ENCODE measurements around the gene TRDN.

TRDN gene

DNA sequence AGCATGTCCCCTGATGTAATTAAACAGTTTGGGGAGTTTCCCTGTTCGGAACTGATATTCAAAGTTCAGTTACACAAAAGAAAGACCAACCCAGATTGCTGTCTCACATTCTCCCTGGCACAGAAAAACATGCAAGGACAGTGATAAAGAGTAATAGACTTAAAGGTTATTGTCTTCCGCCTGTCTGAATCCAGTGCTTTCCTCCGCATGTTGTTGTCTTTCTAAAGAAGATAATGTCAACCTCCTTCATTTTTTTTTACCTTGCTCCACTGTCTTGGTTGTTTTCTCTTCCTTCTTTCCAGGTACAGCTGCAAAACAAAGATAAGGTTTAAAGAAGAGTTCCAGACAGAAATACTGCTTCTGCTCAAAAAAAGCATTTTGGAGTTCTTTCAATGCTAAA is 284.5 kb downstream of the TRDN start:
- Histone ChIP-seq H3K4me2 (ENCODE audit: insufficient read depth, low read length) (no peak overlapping the region), H3K79me2 (ENCODE audit: insufficient read depth, low read length) (no peaks in the 10 kb centered on the region), H3K9ac (ENCODE audit: low read depth, low read length) (no peak overlapping the region), H3K4me3 (ENCODE audit: low read depth in 1 of 2, low read length in 2 of 2) (no peak overlapping the region), H2AFZ (ENCODE audit: low read depth, low read length) (no peak overlapping the region), H3K27ac (ENCODE audit: low read length) (no peak overlapping the region), H3K27me3 (ENCODE audit: insufficient read depth, low read length, poor library complexity) (no peaks in the 10 kb centered on the region), H3K36me3 (ENCODE audit: insufficient read depth, low read length) (no peaks in the 10 kb centered on the region), H3K9me3 (ENCODE audit: insufficient read depth, low read length, severe bottlenecking) (no peaks in the 10 kb centered on the region), H3K4me1 (ENCODE audit: insufficient read depth, low read length) (no peaks in the 10 kb centered on the region), H4K20me1 (ENCODE audit: insufficient read depth, low read length) (no peaks in the 10 kb centered on the region)
- TF ChIP-seq EZH2 (IDR thresholded peaks at IDR 0.05; ENCODE audit: borderline replicate concordance, low read depth, low read length, severe bottlenecking), result no peak
- TF ChIP-seq, protein P1, sequence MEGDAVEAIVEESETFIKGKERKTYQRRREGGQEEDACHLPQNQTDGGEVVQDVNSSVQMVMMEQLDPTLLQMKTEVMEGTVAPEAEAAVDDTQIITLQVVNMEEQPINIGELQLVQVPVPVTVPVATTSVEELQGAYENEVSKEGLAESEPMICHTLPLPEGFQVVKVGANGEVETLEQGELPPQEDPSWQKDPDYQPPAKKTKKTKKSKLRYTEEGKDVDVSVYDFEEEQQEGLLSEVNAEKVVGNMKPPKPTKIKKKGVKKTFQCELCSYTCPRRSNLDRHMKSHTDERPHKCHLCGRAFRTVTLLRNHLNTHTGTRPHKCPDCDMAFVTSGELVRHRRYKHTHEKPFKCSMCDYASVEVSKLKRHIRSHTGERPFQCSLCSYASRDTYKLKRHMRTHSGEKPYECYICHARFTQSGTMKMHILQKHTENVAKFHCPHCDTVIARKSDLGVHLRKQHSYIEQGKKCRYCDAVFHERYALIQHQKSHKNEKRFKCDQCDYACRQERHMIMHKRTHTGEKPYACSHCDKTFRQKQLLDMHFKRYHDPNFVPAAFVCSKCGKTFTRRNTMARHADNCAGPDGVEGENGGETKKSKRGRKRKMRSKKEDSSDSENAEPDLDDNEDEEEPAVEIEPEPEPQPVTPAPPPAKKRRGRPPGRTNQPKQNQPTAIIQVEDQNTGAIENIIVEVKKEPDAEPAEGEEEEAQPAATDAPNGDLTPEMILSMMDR (IDR thresholded peaks at IDR 0.05; ENCODE audit: borderline replicate concordance, extremely low read depth, low read length, poor library complexity, severe bottlenecking), result no peak
- ATAC-seq (ENCODE audit: insufficient read depth, low read depth) (no peak), DNase-seq (no peak)

DNA sequence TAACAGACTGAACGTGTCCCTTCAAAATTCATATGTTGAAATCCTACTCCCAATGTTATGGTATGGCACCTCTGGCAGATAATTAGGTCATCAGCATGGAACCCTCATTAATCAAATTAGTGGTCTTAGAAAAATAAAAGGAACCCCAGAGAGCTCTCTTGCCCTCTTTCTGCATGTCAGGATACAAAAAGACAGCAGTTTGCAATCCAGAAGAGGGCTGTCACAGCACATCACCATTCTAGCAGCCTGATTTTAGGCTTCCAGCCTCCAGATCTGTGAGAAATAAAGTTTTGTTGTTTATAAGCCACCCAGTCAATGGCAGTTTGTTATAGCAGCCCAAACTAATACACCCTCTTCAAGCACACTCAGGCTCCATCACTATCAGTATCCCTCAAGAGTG is 292.9 kb downstream of the TRDN start:
- Histone ChIP-seq H3K9me3 (ENCODE audit: insufficient read depth, low read length, severe bottlenecking) (no peaks in the 10 kb centered on the region), H3K79me2 (ENCODE audit: insufficient read depth, low read length) (no peaks in the 10 kb centered on the region), H3K36me3 (ENCODE audit: insufficient read depth, low read length) (no peaks in the 10 kb centered on the region), H4K20me1 (ENCODE audit: insufficient read depth, low read length) (no peaks in the 10 kb centered on the region), H3K4me1 (ENCODE audit: insufficient read depth, low read length) (no peaks in the 10 kb centered on the region), H3K4me2 (ENCODE audit: insufficient read depth, low read length) (no peak overlapping the region), H3K9ac (ENCODE audit: low read depth, low read length) (no peak overlapping the region), H3K4me3 (ENCODE audit: low read depth in 1 of 2, low read length in 2 of 2) (no peak overlapping the region), H3K27ac (ENCODE audit: low read length) (no peak overlapping the region), H3K27me3 (ENCODE audit: insufficient read depth, low read length, poor library complexity) (no peaks in the 10 kb centered on the region), H2AFZ (ENCODE audit: low read depth, low read length) (no peak overlapping the region)
- TF ChIP-seq, protein P1 (IDR thresholded peaks at IDR 0.05; ENCODE audit: borderline replicate concordance, extremely low read depth, low read length, poor library complexity, severe bottlenecking), result no peak
- no peak for TF ChIP-seq EZH2 (IDR thresholded peaks at IDR 0.05; ENCODE audit: borderline replicate concordance, low read depth, low read length, severe bottlenecking)
- DNase-seq (no peak), ATAC-seq (ENCODE audit: insufficient read depth, low read depth) (no peak)

DNA sequence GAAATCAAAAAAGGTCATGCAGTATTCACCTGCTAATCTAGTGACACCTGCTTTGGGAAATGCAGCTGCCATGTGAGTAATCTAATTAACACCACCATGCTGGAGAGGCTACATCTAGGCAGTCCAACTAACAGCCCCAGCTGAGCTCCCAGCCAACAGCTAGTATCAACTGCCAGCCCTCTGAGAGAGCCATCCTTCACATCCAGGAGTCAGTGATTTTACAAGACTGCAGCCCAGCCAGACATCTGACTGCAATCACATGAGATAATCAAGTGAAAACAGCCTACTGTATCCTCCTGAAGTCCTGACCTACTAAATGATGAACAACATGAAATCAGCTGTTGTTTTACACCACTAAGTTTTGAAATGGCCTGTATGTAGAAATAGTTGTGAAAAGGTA is 298.4 kb downstream of the TRDN start:
- no peak for ATAC-seq (ENCODE audit: insufficient read depth, low read depth)
- Histone ChIP-seq H3K79me2 (ENCODE audit: insufficient read depth, low read length) (no peaks in the 10 kb centered on the region), H3K27me3 (ENCODE audit: insufficient read depth, low read length, poor library complexity) (no peaks in the 10 kb centered on the region), H3K27ac (ENCODE audit: low read length) (no peak overlapping the region), H3K9me3 (ENCODE audit: insufficient read depth, low read length, severe bottlenecking) (no peaks in the 10 kb centered on the region), H3K9ac (ENCODE audit: low read depth, low read length) (no peak overlapping the region), H4K20me1 (ENCODE audit: insufficient read depth, low read length) (no peaks in the 10 kb centered on the region), H3K4me2 (ENCODE audit: insufficient read depth, low read length) (no peak overlapping the region), H3K4me1 (ENCODE audit: insufficient read depth, low read length) (no peaks in the 10 kb centered on the region), H3K4me3 (ENCODE audit: low read depth in 1 of 2, low read length in 2 of 2) (no peak overlapping the region), H2AFZ (ENCODE audit: low read depth, low read length) (no peak overlapping the region), H3K36me3 (ENCODE audit: insufficient read depth, low read length) (no peaks in the 10 kb centered on the region)
- no peak for TF ChIP-seq EZH2 (IDR thresholded peaks at IDR 0.05; ENCODE audit: borderline replicate concordance, low read depth, low read length, severe bottlenecking)
- TF ChIP-seq, protein P1 (IDR thresholded peaks at IDR 0.05; ENCODE audit: borderline replicate concordance, extremely low read depth, low read length, poor library complexity, severe bottlenecking), result no peak
- no peak for DNase-seq
